Non-pigmented ciliary epithelial cell (primary cell): ENCODE data around the gene SOHLH1.

ENCODE experiments used
- DNase-seq: peaks from one replicate; pipeline ENCODE4 v3.0.0-alpha.2; 2010; ENCODE audit warnings: low read depth

The SOHLH1 gene

GRCh38 chr9:135699440-135699839, at the start of gene SOHLH1:
TSS of gene SOHLH1 (minus strand) at chr9:135699481. CDS start at chr9:135699467, 14 bp downstream.
- DNase-seq = no peak

- no peak for DNase-seq
These were observed 49.4 kb upstream of the SOHLH1 start for GRCh38 chr9:135748676-135749075.

GRCh38 chr9:135747311-135747710, 48.0 kb upstream of the SOHLH1 start:
- DNase-seq = no peak

GRCh38 chr9:135746565-135746964, 47.3 kb upstream of the SOHLH1 start:
- DNase-seq = no peak

- DNase-seq = no peak
These were observed 46.5 kb upstream of the SOHLH1 start for GRCh38 chr9:135745686-135746324.

- DNase-seq = no peak
These were observed 45.9 kb upstream of the SOHLH1 start for GRCh38 chr9:135745189-135745588.

GRCh38 chr9:135744333-135745070, 45.2 kb upstream of the SOHLH1 start:
- DNase-seq = no peak

- no peak for DNase-seq
These were observed 44.5 kb upstream of the SOHLH1 start for GRCh38 chr9:135743546-135744332.

GRCh38 chr9:135743021-135743420, 43.7 kb upstream of the SOHLH1 start:
- DNase-seq = no peak

GRCh38 chr9:135741276-135742219, 42.3 kb upstream of the SOHLH1 start:
- DNase-seq = no peak

GRCh38 chr9:135739271-135740220, 40.3 kb upstream of the SOHLH1 start:
- no peak for DNase-seq

GRCh38 chr9:135737840-135738521, 38.7 kb upstream of the SOHLH1 start:
- no peak for DNase-seq

GRCh38 chr9:135736979-135737839, 37.9 kb upstream of the SOHLH1 start:
- DNase-seq = no peak

- no peak for DNase-seq
These were observed 37.1 kb upstream of the SOHLH1 start for GRCh38 chr9:135736272-135736978.

GRCh38 chr9:135734616-135735144, 35.4 kb upstream of the SOHLH1 start:
- no peak for DNase-seq

GRCh38 chr9:135732569-135733257, 33.4 kb upstream of the SOHLH1 start:
- DNase-seq = no peak

- no peak for DNase-seq
These were observed 32.2 kb upstream of the SOHLH1 start for GRCh38 chr9:135731454-135731853.
